ENCODE results near the gene COCH. TPM values are rescaled to one million over a fixed set of nuclear protein-coding genes. Genes with fewer than 3 reads are reported as not detected.

COCH gene
- polyA plus RNA-seq, 1 experiment = 0.19 TPM

DNA sequence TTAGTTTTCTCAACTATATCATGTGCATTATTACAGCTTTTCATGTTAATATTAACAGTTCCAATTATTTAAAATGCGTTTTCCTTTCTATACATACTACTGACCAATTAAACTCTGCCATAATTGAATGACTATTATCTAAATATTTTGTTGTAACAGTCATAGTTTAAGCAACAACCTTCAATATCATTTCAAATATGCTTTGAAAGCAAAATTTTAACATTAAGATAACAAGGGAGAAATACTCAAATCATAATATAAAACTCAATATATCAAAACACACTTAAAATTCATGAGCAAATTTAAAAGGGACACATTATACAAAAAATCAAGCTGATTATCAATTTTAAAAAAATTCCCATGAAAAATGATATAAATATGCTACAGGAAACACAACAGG, 40.5 kb downstream of the COCH start:
- CTCF ChIA-PET = no interaction called here
- TF ChIP-seq, protein P1, sequence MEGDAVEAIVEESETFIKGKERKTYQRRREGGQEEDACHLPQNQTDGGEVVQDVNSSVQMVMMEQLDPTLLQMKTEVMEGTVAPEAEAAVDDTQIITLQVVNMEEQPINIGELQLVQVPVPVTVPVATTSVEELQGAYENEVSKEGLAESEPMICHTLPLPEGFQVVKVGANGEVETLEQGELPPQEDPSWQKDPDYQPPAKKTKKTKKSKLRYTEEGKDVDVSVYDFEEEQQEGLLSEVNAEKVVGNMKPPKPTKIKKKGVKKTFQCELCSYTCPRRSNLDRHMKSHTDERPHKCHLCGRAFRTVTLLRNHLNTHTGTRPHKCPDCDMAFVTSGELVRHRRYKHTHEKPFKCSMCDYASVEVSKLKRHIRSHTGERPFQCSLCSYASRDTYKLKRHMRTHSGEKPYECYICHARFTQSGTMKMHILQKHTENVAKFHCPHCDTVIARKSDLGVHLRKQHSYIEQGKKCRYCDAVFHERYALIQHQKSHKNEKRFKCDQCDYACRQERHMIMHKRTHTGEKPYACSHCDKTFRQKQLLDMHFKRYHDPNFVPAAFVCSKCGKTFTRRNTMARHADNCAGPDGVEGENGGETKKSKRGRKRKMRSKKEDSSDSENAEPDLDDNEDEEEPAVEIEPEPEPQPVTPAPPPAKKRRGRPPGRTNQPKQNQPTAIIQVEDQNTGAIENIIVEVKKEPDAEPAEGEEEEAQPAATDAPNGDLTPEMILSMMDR (IDR thresholded peaks at IDR 0.05; ENCODE audit: low read depth, low read length) = no peak
- no peak for DNase-seq (ENCODE audit: low read depth, low spot score)

GRCh38 chr14:30915596-30915995, 41.2 kb downstream of the COCH start:
- Histone ChIP-seq H3K4me3 (ENCODE audit: low read depth, low read length) (no peak overlapping the region), H3K9me3 (ENCODE audit: control insufficient read depth, insufficient read depth, low read length) (no peaks in the 10 kb centered on the region), H3K27me3 (ENCODE audit: control insufficient read depth, insufficient read depth, low read length) (no peaks in the 10 kb centered on the region), H3K27ac (ENCODE audit: low read depth, low read length) (no peak overlapping the region)
- ChIA-PET POLR2A (no interaction called here), CTCF (interaction anchor here (0.5 kb wide), 1 partner anchor 14 kb away, joined by 9 read pairs; no protein-coding TSS in a partner anchor)
- no peak for DNase-seq (ENCODE audit: low read depth, low spot score)
- TF ChIP-seq, protein P1 (IDR thresholded peaks at IDR 0.05; ENCODE audit: low read depth, low read length) = no peak

More for the DNA sequence above, 40.5 kb downstream of the COCH start:
- no peak overlapping the region for H3K4me3 ChIP-seq (ENCODE audit: low read depth, low read length)
- H3K9me3 ChIP-seq (ENCODE audit: control insufficient read depth, insufficient read depth, low read length) = no peaks in the 10 kb centered on the region
- H3K27me3 ChIP-seq (ENCODE audit: control insufficient read depth, insufficient read depth, low read length) = no peaks in the 10 kb centered on the region
- POLR2A ChIA-PET = no interaction called here
- no peak overlapping the region for H3K27ac ChIP-seq (ENCODE audit: low read depth, low read length)

DNA sequence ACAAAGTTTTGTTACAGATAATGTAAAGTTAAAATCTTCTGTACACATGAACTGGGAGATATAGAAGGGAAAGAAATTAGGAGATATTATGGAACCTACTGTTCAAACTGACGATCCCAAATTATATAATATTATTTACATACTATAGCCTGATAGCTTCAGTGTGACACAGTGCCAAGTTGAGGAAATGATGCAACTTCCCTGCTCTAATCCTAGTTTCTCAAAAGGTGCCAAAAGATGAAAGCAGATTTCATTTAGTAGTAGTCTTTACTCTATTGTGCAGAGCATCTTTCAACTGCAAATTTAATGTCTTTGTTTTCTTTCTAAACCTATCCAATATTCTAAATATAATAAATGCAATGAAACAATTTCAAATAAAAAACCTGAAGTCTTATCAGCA, 46.9 kb downstream of the COCH start:
- ChIA-PET CTCF (no interaction called here), POLR2A (interaction anchor here (1.0 kb wide), 1 partner anchor 105 kb away, joined by 3 read pairs; no protein-coding TSS in a partner anchor)
- no peak for DNase-seq (ENCODE audit: low read depth, low spot score)
- H3K27ac ChIP-seq (ENCODE audit: low read depth, low read length) = no peak overlapping the region
- TF ChIP-seq, protein P1 (IDR thresholded peaks at IDR 0.05; ENCODE audit: low read depth, low read length) = no peak
- H3K4me3 ChIP-seq (ENCODE audit: low read depth, low read length) = no peak overlapping the region
- H3K27me3 ChIP-seq (ENCODE audit: control insufficient read depth, insufficient read depth, low read length) = no peaks in the 10 kb centered on the region
- no peaks in the 10 kb centered on the region for H3K9me3 ChIP-seq (ENCODE audit: control insufficient read depth, insufficient read depth, low read length)

GRCh38 chr14:30921788-30922187, 47.4 kb downstream of the COCH start:
- ChIA-PET POLR2A (interaction anchor here (1.0 kb wide), 1 partner anchor 105 kb away, joined by 3 read pairs; no protein-coding TSS in a partner anchor), CTCF (no interaction called here)
- H3K27ac ChIP-seq (ENCODE audit: low read depth, low read length) = no peak overlapping the region
- TF ChIP-seq, protein P1 (IDR thresholded peaks at IDR 0.05; ENCODE audit: low read depth, low read length) = no peak
- no peak overlapping the region for H3K4me3 ChIP-seq (ENCODE audit: low read depth, low read length)
- no peaks in the 10 kb centered on the region for H3K27me3 ChIP-seq (ENCODE audit: control insufficient read depth, insufficient read depth, low read length)
- H3K9me3 ChIP-seq (ENCODE audit: control insufficient read depth, insufficient read depth, low read length) = no peaks in the 10 kb centered on the region
- no peak for DNase-seq (ENCODE audit: low read depth, low spot score)

GRCh38 chr14:30925254-30925653, 50.9 kb downstream of the COCH start:
- Histone ChIP-seq H3K4me3 (ENCODE audit: low read depth, low read length) (no peak overlapping the region), H3K27me3 (ENCODE audit: control insufficient read depth, insufficient read depth, low read length) (no peaks in the 10 kb centered on the region), H3K9me3 (ENCODE audit: control insufficient read depth, insufficient read depth, low read length) (no peaks in the 10 kb centered on the region), H3K27ac (ENCODE audit: low read depth, low read length) (no peak overlapping the region)
- ChIA-PET POLR2A (interaction anchor here (0.6 kb wide), 1 partner anchor 495 kb away, joined by 3 read pairs; the partner anchor contains the start of gene HEATR5A), CTCF (interaction anchor here (1.0 kb wide), 1 partner anchor 18 kb away, joined by 3 read pairs; no protein-coding TSS in a partner anchor)
- no peak for DNase-seq (ENCODE audit: low read depth, low spot score)
- TF ChIP-seq, protein P1 (IDR thresholded peaks at IDR 0.05; ENCODE audit: low read depth, low read length) = no peak

Data from AG04450 (cell line).